HG03095 (cell line): ENCODE data around the gene KBTBD4.
"Not testable (repeated sequence)": the region's sequence is repeated elsewhere in the genome, so short reads cannot be mapped to it uniquely, and the experiment has no call there.

Experiments
- ATAC-seq: cut with Tn5 transposase; IDR thresholded peaks from one replicate; pipeline ENCODE4 v1.9.1; 2021; ENCODE audit warnings: moderate library complexity; ENCODE audit not compliant: unreplicated experiment

KBTBD4 gene

DNA sequence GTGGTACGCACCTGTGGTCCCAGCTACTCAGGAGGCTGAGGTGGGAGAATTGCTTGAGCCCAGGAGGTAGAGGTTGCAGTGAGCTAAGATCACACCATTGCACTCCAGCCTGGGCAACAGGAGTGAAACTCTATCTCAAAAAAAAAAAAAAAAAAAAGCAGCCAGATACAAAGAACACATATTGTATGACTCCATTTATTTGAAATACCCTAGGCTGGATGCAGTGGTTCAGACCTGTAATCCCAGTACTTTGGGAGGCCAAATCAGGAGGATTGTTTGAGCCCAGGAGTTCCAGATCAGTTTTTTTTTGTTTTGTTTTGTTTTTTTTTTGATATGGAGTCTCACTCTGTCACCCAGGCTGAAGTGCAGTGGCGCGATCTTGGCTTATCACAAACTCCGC is 16.4 kb downstream of the KBTBD4 start:
- not testable (repeated sequence) for ATAC-seq

- ATAC-seq = no peak
Measured at GRCh38 chr11:47560426-47560825, 18.3 kb downstream of the KBTBD4 start.

- no peak for ATAC-seq
Measured at GRCh38 chr11:47558695-47559094, 20.1 kb downstream of the KBTBD4 start.

DNA sequence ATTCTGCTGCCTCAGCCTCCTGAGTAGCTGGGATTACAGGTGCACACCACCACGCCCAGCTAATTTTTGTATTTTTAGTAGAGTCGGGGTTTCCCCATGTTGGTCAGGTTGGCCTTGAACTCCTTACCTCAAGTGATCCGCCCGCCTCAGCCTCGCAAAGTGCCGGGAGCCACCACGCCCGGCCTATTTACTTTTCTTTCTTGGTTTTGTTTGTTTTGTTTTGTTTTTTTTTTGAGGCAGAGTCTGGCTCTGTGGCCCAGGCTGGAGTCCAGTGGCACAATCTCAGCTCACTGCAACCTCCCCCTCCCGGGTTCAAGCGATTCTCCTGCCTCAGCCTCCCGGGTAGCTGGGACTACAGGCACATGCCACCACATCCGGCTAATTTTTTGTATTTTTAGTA is 21.8 kb downstream of the KBTBD4 start:
- not testable (repeated sequence) for ATAC-seq

- peak; percentile 16 for ATAC-seq
Measured at GRCh38 chr11:47553406-47553743, 25.4 kb downstream of the KBTBD4 start.

- ATAC-seq = peak; percentile 91
Measured at GRCh38 chr11:47552566-47553405, 26.0 kb downstream of the KBTBD4 start, which contains the start of gene CELF1. TSS of gene CELF1 (minus strand) at chr11:47553132. CDS start at chr11:47499523, 53,609 bp downstream.

- peak; percentile 2 for ATAC-seq
Measured at GRCh38 chr11:47552056-47552565, 26.7 kb downstream of the KBTBD4 start.

DNA sequence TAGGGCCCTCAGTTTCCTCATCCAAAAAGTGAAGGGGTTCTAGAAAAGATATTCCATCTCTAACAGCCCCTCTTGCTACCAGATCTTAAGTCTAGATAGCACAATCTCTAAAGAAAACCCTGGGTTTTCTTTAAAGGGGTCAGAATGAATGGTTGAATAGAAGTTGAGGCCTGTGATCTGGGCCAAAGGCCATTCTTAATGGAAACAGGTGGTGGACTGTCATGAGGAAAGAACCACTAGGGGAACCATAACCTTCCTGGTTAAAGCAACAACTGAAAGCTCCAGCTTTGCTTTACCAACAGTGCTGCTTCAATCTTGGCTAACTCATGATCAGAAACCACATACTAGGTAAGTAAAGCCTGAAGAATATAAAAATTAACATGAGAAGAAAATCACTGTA is 27.7 kb downstream of the KBTBD4 start:
- no peak for ATAC-seq

DNA sequence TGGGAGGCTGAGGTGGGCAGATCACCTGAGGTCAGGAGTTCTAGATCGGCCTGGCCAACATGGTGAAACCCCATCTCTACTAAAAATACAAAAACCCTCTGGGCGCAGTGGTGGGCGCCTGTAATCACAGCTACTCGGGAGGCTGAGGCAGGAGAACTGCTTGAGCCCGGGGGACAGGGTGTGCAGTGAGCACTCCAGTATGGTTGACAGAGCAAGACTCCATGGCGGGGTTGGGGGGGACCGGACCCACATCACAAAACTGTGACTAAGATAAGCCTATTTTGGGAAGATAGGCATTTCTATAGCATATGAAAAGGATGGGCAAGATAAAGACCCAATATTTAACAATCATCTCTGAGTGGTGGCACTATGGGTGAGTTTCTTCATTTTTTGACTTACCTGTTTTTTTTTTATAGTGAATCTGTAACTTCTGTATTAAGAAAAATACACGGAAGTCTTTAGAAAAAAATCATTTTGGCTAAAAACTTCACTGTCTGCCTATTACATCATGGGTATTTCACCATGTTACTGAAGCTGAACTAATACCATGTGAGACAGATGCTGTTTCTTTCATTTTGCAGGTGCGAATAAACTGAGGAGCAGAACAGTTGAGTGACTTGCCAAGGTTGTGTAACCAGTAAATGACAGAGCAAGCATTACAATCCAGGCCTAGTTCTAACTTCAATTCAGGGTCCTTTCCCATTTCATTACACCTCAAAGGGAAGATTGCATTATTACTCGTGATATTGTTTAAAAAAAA is 28.3 kb downstream of the KBTBD4 start:
- ATAC-seq = no peak

DNA sequence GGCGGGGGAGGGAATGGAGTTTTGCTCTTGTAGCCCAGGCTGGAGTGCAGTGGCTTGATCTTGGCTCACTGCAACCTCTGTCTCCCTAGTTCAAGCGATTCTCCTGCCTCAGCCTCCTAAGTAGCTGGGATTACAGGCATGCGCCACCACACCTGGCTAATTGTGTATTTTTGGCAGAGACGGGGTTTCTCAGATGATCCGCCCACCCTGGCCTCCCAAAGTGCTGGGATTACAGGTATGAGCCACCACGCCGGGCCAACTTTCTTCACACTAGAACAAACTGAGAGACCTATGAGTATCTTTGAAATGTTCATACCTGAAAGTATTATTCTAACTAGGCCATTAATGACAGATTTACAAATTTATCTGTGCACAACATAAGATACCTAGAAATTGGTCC is 32.5 kb downstream of the KBTBD4 start:
- ATAC-seq = not testable (repeated sequence)

GRCh38 chr11:47545298-47545697 is 33.5 kb downstream of the KBTBD4 start:
- no peak for ATAC-seq

- no peak for ATAC-seq
Measured at GRCh38 chr11:47541070-47541469, 37.7 kb downstream of the KBTBD4 start.

- no peak for ATAC-seq
Measured at GRCh38 chr11:47539681-47540039, 39.1 kb downstream of the KBTBD4 start.

- ATAC-seq = no peak
Measured at GRCh38 chr11:47538741-47539565, 39.8 kb downstream of the KBTBD4 start.

DNA sequence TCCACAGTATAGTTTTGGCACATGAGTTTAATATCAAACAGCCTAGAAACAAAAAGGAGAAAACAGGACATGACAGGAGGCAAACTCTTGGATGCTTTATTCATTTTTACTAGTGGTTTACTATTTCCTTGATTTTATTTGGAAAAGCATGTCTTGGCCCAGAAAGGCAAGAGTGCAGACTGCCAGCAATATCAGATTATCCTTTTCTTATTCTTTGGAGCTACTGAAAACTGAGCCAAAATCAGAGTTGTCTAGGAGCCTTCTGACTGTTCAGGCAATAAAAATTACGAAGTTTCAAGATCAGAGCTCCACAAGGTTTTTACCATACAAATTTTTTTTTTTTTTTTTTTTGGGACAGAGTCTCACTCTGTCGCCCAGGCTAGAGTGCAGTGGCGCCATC is 41.9 kb downstream of the KBTBD4 start:
- no peak for ATAC-seq

DNA sequence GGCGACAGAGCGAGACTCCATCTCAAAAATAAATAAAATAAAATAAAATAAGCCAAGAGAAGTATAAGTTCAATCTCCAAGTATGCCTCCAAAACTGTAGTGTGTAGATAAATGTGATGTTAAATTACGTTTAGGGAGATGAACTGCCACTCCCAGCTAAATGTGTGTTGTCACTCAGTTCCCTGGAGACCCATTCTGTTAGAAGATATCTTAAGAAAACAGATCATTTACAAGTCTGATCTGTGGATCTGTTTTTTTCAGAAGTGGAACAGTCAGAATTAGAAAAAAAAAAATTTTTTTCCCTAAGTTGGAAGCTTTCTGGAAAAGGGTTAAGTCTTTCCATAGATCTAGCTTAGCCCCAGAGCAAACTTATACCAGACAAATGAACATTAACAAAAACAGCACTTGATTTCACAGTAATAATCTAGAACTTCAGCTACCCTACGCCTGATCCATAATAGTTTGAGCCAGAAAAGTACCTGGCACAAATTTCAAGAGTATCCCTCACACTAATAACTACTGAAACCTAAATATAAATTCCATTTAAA is 44.0 kb downstream of the KBTBD4 start:
- no peak for ATAC-seq

DNA sequence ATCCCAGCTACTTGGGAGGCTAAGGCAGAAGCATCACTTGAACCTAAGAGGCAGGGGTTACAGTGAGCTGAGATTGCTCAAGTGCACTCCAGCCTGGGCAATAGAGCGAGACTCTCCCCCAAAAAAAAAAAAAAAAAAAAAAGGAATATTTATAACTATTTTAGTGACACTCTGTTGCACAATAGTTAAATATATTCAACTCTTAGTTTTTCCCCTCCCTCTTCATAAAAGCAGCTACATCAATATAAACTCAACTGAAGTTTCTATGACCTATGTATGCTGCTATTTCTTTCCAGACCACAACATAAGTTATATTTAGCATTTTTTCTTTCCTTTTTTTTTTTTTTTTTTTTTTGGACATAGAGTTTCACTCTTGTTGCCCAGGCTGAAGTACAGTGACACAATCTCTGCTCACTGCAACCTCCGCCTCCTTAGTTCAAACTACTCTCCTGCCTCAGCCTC is 45.0 kb downstream of the KBTBD4 start:
- no peak for ATAC-seq

- ATAC-seq = no peak
Measured at GRCh38 chr11:47532597-47533213, 46.1 kb downstream of the KBTBD4 start.

GRCh38 chr11:47531666-47532065 is 47.1 kb downstream of the KBTBD4 start:
- ATAC-seq = no peak

DNA sequence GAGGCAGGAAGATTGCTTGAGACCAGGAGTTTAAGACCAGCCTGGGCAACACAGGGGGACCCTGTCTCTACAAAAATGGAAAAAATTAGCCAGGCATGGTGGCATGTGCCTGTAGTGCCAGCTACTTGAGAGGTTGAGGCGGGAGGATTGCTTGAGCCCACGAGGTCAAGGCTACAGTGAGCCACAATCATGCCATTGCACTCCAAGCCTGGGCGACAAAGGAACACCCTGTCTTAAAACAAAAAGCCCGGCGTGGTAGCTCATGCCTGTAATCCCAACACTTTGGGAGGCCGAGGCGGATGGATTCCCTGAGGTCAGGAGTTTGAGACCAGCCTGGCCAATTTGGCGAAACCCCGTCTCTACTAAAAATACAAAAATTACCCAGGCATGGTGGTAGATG is 48.0 kb downstream of the KBTBD4 start:
- not testable (repeated sequence) for ATAC-seq
